Measurements from ENCODE around the gene ABCA5. TPM values are rescaled to one million over a fixed set of nuclear protein-coding genes. Genes with fewer than 3 reads are reported as not detected.
A peak's percentile ranks its signal among the peaks of the same experiment; 100 is the strongest.

ABCA5 gene
- total and polyA plus RNA-seq, 2 of the 13 experiments (the other 11 are each of a cell fraction or from before 2014, with no cell fraction given) = 9.7 to 10.1 TPM

- TF ChIP-seq ZNF124 (CRISPR knock-in tag; IDR thresholded peaks at IDR 0.05) = peak; percentile 39; the same call in 1 of the 2 replicates
- TF ChIP-seq SIX1 (CRISPR knock-in tag; IDR thresholded peaks at IDR 0.05; ENCODE audit: borderline replicate concordance) = no peak
- TF ChIP-seq ZNF441 (CRISPR knock-in tag; IDR thresholded peaks at IDR 0.05; ENCODE audit: borderline replicate concordance) = no peak
- TF ChIP-seq ZNF629 (CRISPR knock-in tag; conservative IDR thresholded peaks at IDR 0.05) = 0 out of 2 replicates have a peak, but pooled peaks have one; percentile 9
- TF ChIP-seq ZBTB7A (CRISPR knock-in tag; IDR thresholded peaks at IDR 0.05) = no peak
- no peak for TF ChIP-seq IKZF4 (CRISPR knock-in tag; IDR thresholded peaks at IDR 0.05; ENCODE audit: borderline replicate concordance, low read depth, not compliant biosample characterization)
- TF ChIP-seq FOXP1 (IDR thresholded peaks at IDR 0.05) = no peak
- TF ChIP-seq FOXP1 (CRISPR knock-in tag; IDR thresholded peaks at IDR 0.05) = peak; percentile 43; the same call in 1 of the 2 replicates
- no peak for TF ChIP-seq ZBTB40 (IDR thresholded peaks at IDR 0.05)
- no peak for TF ChIP-seq ZBTB40 (CRISPR knock-in tag; IDR thresholded peaks at IDR 0.05)
- TF ChIP-seq STAT6 (CRISPR knock-in tag; IDR thresholded peaks at IDR 0.05; ENCODE audit: borderline replicate concordance) = no peak
- no peak for TF ChIP-seq CHD4 (IDR thresholded peaks at IDR 0.05; ENCODE audit: borderline replicate concordance, low read length)
- no peak for TF ChIP-seq ZNF788 (CRISPR knock-in tag; IDR thresholded peaks at IDR 0.05; ENCODE audit: borderline replicate concordance)
- TF ChIP-seq KAT8 (CRISPR knock-in tag; IDR thresholded peaks at IDR 0.05) = peak; percentile 51; the same call in 1 of the 2 replicates
- no peak for TF ChIP-seq NFKB2 (CRISPR knock-in tag; IDR thresholded peaks at IDR 0.05; ENCODE audit: borderline replicate concordance)
- no peak for TF ChIP-seq GATA4 (IDR thresholded peaks at IDR 0.05; ENCODE audit: borderline replicate concordance, low read depth)
- TF ChIP-seq ZNF550 (CRISPR knock-in tag; IDR thresholded peaks at IDR 0.05; ENCODE audit: borderline replicate concordance) = no peak
- TF ChIP-seq ATF1 (CRISPR knock-in tag; IDR thresholded peaks at IDR 0.05) = no peak
- no peak for TF ChIP-seq BRF2 (CRISPR knock-in tag; IDR thresholded peaks at IDR 0.05)
- TF ChIP-seq HHEX (CRISPR knock-in tag; IDR thresholded peaks at IDR 0.05) = no peak
These were observed 58.4 kb downstream of the ABCA5 start (continued) for GRCh38 chr17:69268543-69269014.
